Measurements from ENCODE around the gene LRMDA.
"Not testable (repeated sequence)": the region's sequence is repeated elsewhere in the genome, so short reads cannot be mapped to it uniquely, and the experiment has no call there.

Gene LRMDA

GRCh38 chr10:75617485-75618155 is 186.2 kb downstream of the LRMDA start:
- no peak for DNase-seq

- no peak for DNase-seq
These were observed 188.2 kb downstream of the LRMDA start for GRCh38 chr10:75619635-75620034.

DNA sequence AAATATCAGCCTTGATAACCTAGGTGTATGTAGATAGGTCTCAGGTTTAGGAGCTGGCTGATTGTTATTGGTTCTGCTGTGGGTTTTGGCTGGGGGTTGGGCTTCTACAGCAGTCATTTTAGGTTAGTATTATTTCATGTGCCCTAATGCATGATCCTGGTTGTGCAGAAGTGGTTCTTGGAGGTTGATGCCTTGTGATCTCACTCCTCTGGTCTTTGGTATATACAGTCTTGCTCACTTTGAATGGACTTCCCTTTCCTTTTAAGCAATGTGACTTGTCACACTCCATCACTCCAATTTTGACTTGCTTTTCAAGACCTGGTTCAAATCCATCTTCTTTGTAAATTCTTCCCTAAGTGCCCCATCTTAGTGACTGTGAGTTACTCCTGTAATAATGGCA is 188.9 kb downstream of the LRMDA start:
- no peak for DNase-seq

- DNase-seq: not testable (repeated sequence)
These were observed 189.6 kb downstream of the LRMDA start for GRCh38 chr10:75621003-75621402.

DNA sequence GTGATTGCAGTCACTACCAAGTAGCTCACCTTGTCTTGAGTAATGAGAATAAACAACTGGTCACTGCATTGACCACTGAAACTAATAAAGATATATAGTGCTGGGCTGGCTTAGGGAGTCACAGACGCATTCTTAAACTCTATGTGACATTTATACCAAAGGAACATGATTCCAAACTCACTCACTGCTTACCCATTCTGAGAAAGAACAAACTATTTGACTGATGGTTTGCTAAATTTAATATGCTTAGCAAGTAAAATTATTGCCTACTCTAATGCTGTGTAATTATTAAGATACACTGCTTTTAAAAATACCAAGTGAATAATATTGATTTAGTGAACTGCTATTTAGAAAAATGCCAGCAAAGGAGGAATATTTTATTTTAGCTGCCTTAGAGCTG is 191.1 kb downstream of the LRMDA start:
- no peak for DNase-seq

DNA sequence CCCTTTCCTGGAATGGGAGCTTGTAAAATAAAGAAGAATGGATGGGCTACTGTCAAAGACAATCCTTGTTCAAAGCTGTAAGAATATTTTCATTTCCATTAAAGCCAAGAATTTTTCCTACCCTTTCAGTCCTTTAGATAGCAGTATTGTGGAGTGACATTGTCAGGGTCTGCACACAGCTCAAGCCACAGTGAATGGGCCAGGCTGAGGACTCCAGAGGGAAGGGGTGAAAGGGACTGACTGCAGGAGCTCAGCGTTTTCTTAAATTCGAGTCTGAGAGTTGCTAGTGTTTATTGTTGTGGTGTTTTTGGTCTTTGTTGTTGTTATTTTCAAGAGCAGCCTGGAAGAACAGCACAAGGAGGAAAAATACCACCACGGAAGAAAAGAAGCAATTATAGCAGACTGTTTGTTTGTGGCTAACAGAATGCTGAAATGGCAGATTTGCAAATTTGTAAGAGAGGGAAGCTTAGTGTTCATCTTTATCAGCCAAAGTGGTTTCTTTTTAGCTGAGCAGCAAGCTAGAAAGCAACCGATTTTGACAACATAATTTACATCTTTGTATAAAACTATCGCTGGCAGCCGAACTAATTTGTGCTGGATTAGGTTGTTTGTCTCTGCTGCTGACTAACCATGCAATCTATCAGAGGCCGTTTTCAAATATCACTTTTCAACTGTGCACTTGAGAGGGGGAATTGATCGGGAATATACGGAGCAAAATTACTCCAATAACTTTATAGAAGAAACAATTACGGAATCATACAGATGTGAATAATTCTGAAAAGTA is 192.1 kb downstream of the LRMDA start:
- DNase-seq: peak; percentile 9

GRCh38 chr10:75624638-75625037 is 193.2 kb downstream of the LRMDA start:
- no peak for DNase-seq

DNA sequence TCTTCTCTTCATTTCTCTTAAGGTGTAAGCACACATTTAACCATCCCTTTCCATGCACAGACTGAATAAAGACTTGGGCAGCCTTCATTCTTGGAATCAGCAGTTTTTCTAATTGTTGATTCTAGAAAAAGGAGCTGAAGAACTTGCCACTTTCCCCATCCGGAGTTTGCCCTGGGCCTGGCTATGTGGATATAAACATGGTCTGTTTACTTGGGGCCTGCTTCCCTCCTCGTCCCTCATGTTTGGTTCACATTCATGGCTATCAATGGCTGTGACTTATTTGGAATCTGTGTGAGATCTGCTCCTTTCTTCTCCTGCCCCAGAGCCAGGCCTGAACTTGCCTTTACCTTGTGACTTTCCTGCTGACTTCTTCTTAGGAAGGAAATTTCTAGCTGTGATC is 199.3 kb downstream of the LRMDA start:
- DNase-seq: no peak

DNA sequence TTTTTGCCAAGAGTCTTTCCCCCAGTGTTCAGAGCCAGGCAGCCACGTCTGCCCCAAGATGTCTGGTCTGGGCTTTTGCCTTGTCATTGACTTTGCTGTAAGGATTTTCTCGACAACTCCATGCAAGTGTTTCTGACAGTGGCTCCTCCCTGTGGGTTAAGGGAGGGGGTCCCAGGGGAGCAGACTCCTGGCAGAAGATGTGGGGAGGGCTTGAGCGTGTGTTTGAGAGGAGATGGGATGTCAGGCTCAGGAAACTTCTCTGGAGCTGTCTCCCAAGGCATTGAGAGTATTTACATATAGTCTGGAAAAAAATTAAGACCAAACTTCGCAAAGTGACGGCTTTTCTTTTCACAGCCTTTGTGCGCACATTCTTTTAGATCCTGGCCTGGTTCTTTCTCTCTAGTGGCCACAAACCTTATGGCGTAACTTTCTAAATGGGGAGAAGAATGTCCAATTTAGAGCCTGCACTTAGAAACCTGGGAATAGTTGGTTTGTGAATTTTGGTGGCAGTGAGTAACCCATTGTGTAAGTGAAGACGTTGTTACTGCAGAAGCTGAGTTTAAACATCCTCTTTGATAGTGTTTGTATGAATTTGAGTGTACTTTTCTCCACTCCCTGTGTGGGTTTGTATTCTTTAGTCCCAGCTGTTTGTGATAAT is 201.5 kb downstream of the LRMDA start:
- no peak for DNase-seq

DNA sequence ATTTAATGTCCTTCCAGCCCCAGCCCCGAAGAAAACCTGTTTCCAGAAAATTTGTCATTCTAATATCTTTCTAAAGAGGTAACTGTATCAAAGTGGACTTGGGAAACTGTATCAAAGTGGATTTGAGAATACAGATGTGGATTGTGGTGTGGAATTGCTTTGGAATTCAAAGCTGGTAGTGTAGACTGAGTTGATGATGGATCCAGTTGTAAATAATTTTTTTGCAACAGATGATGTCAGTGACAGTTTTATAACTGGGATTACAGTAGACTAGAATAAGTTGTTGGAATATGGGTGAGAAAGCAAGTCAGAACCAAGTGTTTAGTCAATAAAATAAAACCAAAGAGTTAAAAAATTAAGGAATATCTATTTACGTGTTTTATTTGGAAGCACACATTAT is 202.1 kb downstream of the LRMDA start:
- DNase-seq: no peak

- DNase-seq: no peak
These were observed 203.5 kb downstream of the LRMDA start for GRCh38 chr10:75634947-75635346.

GRCh38 chr10:75638752-75639151 is 207.3 kb downstream of the LRMDA start:
- no peak for DNase-seq

- no peak for DNase-seq
These were observed 208.3 kb downstream of the LRMDA start for GRCh38 chr10:75639736-75640135.

DNA sequence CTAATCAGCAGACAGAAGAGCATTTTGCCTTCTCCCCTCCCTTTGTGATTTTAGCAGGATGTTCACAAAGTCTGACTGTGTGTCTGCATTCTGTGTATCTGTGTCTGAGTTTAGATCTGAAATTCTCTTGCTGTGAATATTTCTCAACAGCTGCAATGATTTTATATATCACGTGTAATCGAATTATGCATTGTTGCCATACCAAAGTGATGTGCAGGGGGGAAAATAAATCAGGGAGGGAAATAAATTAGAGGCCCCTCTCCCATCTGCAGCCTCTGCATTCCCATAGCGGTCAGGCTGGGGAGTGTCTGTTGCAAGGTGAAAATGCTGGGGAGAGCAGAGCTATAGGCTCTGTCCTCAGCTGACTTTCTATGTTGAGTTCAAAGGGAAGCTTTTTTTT is 209.0 kb downstream of the LRMDA start:
- no peak for DNase-seq

GRCh38 chr10:75640803-75641202 is 209.4 kb downstream of the LRMDA start:
- DNase-seq: no peak

DNA sequence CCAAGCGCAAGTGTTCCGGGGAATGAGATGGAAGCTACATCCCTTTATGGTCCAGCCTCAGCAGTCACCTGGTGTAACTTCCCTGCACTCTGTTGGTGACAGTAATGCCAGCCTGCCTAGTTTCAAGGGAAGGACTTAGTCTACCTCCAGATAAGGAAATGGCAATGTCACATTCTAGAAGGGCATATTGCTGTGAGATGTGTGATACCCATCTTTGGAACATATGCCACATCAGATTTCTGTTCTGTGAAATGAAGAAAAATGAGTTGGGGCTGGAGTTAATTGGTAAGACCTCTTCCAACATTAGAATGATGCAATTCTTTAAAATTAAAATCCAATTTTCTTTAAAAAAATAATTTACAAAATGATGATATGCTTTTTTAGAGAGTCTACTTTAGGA is 212.0 kb downstream of the LRMDA start:
- no peak for DNase-seq

- no peak for DNase-seq
These were observed 212.7 kb downstream of the LRMDA start for GRCh38 chr10:75643944-75644692.

DNA sequence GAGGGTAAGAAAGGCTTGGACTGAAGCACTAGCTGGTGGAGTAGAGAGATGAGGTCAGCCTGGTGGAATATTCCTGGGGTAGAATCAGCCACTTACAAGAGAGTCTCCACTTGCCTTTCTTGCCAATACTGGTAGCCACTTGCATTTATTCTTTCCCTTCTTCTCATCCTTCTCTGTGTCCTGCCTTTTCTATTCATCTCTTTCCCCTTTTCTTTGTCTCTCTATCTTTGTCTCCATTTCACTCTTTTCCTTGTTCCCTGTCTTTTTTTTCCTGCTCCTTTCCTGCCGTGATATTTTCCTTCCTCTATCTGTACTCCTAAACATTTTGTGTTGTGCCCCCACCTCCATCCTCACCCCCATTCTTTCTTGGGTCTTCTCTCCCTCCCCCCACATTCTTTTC is 214.3 kb downstream of the LRMDA start:
- DNase-seq: no peak

GRCh38 chr10:75646218-75646915 is 214.9 kb downstream of the LRMDA start:
- DNase-seq: no peak

DNA sequence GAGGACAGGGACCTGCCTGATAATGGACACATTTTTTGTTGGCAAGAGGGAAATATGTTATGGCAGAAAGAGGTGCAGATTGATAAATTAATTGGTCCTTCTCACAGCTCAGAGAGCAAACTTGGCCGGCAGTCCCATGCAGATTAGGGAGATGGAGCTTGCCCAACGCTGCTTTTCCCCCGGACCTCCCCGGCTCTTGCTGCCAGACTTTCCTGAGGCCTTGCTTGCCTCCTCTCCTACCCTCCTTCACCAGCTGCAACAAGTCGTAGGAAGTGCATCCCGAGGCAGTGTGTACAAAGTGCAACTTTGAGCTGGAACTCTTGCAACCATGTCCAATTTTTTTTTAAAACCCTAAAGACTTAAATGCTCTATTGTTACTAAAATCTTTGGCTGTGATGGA is 215.5 kb downstream of the LRMDA start:
- no peak for DNase-seq

GRCh38 chr10:75647675-75648074 is 216.3 kb downstream of the LRMDA start:
- no peak for DNase-seq

GRCh38 chr10:75648351-75648750 is 216.9 kb downstream of the LRMDA start:
- peak; percentile 49 for DNase-seq

- no peak for DNase-seq
These were observed 217.4 kb downstream of the LRMDA start for GRCh38 chr10:75648854-75649253.
